ENCODE results near the gene RUFY3. TPM values are rescaled to one million over a fixed set of nuclear protein-coding genes. Genes with fewer than 3 reads are reported as not detected.

RUFY3 gene
- total RNA-seq (2013): 53.0 TPM
- polyA plus RNA-seq (10 to 100 TPM; 11.1 to 37.3 (median 12.5) TPM), polyA minus RNA-seq (16.5 and 24.6 TPM in 2 replicates), total RNA-seq (45.3 to 86.9 (median 76.6) reads per million in 11 experiments)

GRCh38 chr4:70721747-70722146 lies at the start of gene RUFY3:
Gene RUFY3, plus strand, starts transcription at chr4:70721964. Its CDS starts 610 bp downstream, at chr4:70722574.
- H4K20me1 ChIP-seq (ENCODE audit: insufficient read depth, low read length): no peaks in the 10 kb centered on the region
- Mint-ChIP-seq H3K36me3 (peaks cover 0 to 6% of the 10 kb centered on the region in 2 donors), H3K27ac (peak within 1 kb of the TSS in 2 of 7 donors; percentile 18 to 24), H3K4me1 (peaks cover 30% of the 10 kb centered on the region), H3K4me3 (no peak within 1 kb of the TSS), H3K27me3 (ENCODE audit: low read depth in 3 of 3) (no peaks in the 10 kb centered on the region), H3K9me3 (peaks cover 0 to 2% (median 0%) of the 10 kb centered on the region in 7 donors)
- DNase-seq: no peak
- H3K4me3 ChIP-seq (replicated peaks in 1 of 3; ENCODE audit: low read depth in 2 of 3, low read length in 3 of 3): no peak within 1 kb of the TSS
- no peaks in the 10 kb centered on the region for H3K27me3 ChIP-seq (ENCODE audit: control insufficient read depth in 2 of 2, insufficient read depth in 2 of 2, low read length in 2 of 2)
- H3K36me3 ChIP-seq (replicated peaks in 1 of 2; ENCODE audit: control insufficient read depth in 1 of 2, insufficient read depth in 2 of 2, low read length in 2 of 2): no peaks in the 10 kb centered on the region
- no peak for TF ChIP-seq CTCF (IDR thresholded peaks at IDR 0.05)
- H3K27ac ChIP-seq (ENCODE audit: low read depth in 1 of 2, low read length in 2 of 2): no peak within 1 kb of the TSS
- H3K79me2 ChIP-seq (ENCODE audit: insufficient read depth, low read length): peaks cover 44% of the 10 kb centered on the region
- H3K9me3 ChIP-seq (replicated peaks in 1 of 2; ENCODE audit: control insufficient read depth in 1 of 2, insufficient read depth in 1 of 2, low read length in 2 of 2): no peaks in the 10 kb centered on the region
- H3K4me2 ChIP-seq (replicated peaks; ENCODE audit: extremely low read depth, low read length, poor library complexity, severe bottlenecking): no peak within 1 kb of the TSS
- 76% methylated on average over 3 of the region's 3 CpGs for WGBS (ENCODE audit: insufficient coverage)
- H3K4me1 ChIP-seq (ENCODE audit: control insufficient read depth in 1 of 2, insufficient read depth in 2 of 2, low read length in 2 of 2): peaks cover 6 to 12% of the 10 kb centered on the region in 2 donors
- intact Hi-C loops (cut with micrococcal nuclease): no loop called here
- H3K9ac ChIP-seq (ENCODE audit: insufficient read depth, low read length, poor library complexity, severe bottlenecking): no peak within 1 kb of the TSS
- H2AFZ ChIP-seq (ENCODE audit: insufficient read depth, low read depth, low read length, poor library complexity, severe bottlenecking): no peak within 1 kb of the TSS

GRCh38 chr4:70674191-70674590 lies 47.6 kb upstream of the RUFY3 start:
- TF ChIP-seq CTCF (IDR thresholded peaks at IDR 0.05): no peak
- Mint-ChIP-seq H3K36me3 (no peaks in the 10 kb centered on the region), H3K4me1 (peaks cover 3% of the 10 kb centered on the region), H3K27me3 (ENCODE audit: low read depth in 3 of 3) (peaks cover 0 to 1% (median 0%) of the 10 kb centered on the region in 3 donors), H3K9me3 (peaks cover 0 to 2% (median 0%) of the 10 kb centered on the region in 7 donors), H3K27ac (no peak overlapping the region), H3K4me3 (no peak overlapping the region)
- Histone ChIP-seq H3K4me3 (replicated peaks in 1 of 3; ENCODE audit: low read depth in 2 of 3, low read length in 3 of 3) (no peak overlapping the region), H3K79me2 (ENCODE audit: insufficient read depth, low read length) (no peaks in the 10 kb centered on the region), H3K4me2 (replicated peaks; ENCODE audit: extremely low read depth, low read length, poor library complexity, severe bottlenecking) (no peak overlapping the region), H3K9me3 (replicated peaks in 1 of 2; ENCODE audit: control insufficient read depth in 1 of 2, insufficient read depth in 1 of 2, low read length in 2 of 2) (no peaks in the 10 kb centered on the region), H4K20me1 (ENCODE audit: insufficient read depth, low read length) (no peaks in the 10 kb centered on the region), H2AFZ (ENCODE audit: insufficient read depth, low read depth, low read length, poor library complexity, severe bottlenecking) (no peak overlapping the region), H3K9ac (ENCODE audit: insufficient read depth, low read length, poor library complexity, severe bottlenecking) (no peak overlapping the region), H3K36me3 (replicated peaks in 1 of 2; ENCODE audit: control insufficient read depth in 1 of 2, insufficient read depth in 2 of 2, low read length in 2 of 2) (no peaks in the 10 kb centered on the region), H3K4me1 (ENCODE audit: control insufficient read depth in 1 of 2, insufficient read depth in 2 of 2, low read length in 2 of 2) (no peaks in the 10 kb centered on the region), H3K27me3 (ENCODE audit: control insufficient read depth in 2 of 2, insufficient read depth in 2 of 2, low read length in 2 of 2) (no peaks in the 10 kb centered on the region), H3K27ac (ENCODE audit: low read depth in 1 of 2, low read length in 2 of 2) (no peak overlapping the region)
- no peak for DNase-seq
- intact Hi-C loops (cut with micrococcal nuclease): no loop called here

All from CD14-positive monocyte (primary cell).